H4 (cell line): ENCODE data around the gene SPATA6L. TPM values are rescaled to one million over a fixed set of nuclear protein-coding genes. Genes with fewer than 3 reads are reported as not detected.

ENCODE experiments used
- DNase-seq: peaks from one replicate; pipeline ENCODE4 v3.0.0-alpha.2; 2015; ENCODE audit warnings: low spot score
- total RNA-seq: library from RNA; depleted of rRNA; stranded (reverse); fragments of >200 nt; shearing (Covaris generic); gene quantifications from 2 replicates; pipeline ENCODE4 v1.2.3, GENCODE V29; 2014

Gene SPATA6L
- total RNA-seq, 1 experiment from 2014 or later, result not detected

DNA sequence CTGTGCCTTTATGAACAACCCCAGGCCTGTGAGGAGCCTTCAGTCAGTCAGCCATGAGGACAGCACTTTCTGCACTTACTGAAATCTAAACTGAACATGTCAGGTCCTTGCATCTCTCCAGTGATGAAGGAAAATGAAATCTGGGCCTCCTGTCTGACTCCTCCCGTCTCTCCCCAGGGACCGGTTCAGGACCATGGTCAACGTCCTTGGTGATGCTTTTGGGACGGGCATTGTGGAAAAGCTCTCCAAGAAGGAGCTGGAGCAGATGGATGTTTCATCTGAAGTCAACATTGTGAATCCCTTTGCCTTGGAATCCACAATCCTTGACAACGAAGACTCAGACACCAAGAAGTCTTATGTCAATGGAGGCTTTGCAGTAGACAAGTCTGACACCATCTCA lies 81.1 kb downstream of the SPATA6L start:
- DNase-seq, result no peak

DNA sequence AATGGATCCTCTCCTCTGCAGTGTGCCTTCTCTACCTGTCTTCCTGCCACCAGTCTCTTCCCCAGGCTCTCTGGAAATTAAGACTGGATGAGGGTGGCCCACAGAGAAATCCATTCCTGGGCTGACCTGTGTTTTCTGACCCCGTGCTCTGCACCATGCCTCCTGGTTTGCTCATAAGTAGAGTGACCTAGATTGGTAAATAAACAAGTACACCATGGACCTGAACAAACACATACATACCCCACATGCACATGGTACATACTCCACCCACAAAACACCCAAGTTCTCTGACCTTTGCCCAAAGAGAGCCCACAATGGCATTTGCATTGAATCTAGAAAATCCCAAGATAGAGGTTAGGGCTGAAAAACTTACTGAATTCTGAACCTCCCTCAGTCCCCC lies 81.6 kb downstream of the SPATA6L start:
- DNase-seq, result no peak

DNA sequence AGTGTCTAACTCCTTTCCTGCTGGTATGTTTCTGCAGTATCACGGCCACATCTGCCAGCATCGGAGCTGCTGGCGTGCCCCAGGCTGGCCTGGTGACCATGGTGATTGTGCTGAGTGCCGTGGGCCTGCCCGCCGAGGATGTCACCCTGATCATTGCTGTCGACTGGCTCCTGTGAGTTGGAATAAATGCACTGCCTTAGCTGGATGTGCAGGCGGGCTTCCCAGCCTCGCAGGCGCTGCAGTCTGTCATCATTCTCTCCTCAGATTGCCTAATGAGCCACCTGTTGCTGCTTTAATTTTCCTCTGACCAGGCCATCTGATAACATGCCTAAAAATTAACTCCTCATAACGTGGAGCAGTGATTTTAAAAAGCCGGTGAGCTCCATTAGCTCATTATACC lies 83.3 kb downstream of the SPATA6L start:
- DNase-seq, result no peak

DNA sequence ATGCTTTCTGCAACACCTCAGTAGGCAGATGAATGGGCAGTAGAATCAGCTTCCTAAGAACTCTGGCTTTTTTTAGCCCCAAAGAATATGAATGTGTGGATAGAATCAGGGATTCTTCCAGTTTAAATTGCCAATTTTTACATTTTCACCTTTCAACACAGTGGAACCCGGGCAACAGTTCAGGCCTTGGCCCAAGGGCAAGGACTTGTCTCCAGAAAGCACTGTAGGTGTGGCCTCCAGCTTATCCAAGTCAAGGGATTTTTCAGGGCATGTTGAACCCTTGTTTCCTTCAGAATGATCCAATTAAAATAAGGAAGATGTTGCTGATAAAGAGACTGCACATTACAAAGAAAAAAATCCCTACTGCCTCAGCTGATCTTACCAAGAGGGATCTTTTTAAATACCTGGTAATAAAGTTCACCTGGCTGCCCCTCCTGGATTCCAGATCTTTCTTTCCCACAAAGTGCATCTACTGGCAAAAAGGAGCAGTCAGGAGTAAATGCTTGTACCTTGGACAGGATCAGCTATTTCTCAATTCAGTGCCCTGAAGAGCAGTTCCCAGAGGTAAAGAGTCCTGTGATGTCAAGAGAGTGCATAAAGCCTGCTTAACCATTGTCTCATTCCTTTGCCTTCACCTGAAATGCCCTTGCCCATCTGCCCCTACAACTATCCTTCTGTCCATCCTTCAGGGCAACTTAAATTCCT lies 84.3 kb downstream of the SPATA6L start:
- DNase-seq, result no peak

DNA sequence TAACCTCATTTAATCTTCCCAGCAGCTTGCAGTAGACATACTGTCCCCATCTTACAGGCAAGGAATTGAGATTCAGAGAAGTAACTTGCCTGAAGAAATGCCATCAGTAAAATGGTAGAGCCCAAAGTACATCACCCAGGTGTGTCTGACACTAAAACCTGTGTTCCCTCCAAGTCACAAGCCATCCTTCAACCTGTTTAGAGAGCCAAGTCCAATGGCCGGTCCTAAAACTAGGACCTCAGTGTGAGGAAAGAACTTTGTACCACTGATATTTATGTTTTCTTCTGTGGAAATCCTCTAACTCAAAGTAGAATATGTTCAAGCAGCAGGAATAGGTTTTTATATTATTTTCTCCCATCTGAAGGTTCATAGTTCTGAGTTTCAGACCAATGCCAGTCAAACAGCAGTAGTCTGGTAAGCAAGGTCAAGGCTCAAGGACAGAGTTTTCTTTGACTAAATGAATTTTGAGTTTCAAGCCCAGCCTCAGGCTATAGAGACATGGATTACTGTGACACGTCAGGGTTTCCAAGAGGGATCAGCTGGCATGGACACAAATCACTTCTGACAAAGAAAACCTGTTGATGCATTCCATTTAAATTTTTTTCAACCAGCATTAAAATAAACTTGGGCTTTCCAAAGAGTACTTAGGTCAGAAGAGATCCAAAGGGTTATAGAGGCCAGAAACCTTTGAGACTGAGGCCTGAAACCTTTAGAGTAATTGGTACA lies 85.1 kb downstream of the SPATA6L start:
- no peak for DNase-seq

DNA sequence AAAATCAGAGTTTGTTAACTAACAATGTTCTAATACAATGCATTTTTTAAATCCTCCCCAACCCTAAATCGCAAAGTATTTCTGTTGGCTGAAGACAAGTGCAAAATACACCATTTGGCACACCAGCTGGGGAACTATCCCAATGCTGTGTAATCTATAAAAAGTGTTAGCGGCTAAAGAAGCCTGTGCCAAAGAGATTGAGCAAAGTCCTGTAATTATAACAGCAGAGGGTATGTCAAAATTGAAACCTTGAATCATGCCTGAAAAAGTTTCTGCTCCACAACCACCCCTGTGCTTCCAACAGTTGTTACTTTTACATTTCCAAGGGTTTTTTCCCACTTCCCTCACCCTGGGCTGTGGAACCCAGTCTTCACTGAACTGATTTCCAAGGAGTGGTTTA lies 87.3 kb downstream of the SPATA6L start:
- DNase-seq, result no peak

DNA sequence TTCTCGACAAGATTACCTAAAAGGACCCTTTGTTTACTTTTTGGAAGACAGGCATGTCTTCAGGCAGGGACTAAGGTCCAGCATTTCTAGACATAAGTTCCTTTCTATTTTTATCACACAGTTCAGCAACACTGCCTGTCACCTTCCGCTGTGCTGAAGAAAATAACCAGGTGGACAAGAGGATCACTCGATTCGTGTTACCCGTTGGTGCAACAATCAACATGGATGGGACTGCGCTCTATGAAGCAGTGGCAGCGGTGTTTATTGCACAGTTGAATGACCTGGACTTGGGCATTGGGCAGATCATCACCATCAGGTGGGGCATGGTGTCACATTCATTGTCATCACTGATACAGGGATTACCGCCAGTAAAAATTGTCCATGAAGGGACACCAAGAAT lies 89.8 kb downstream of the SPATA6L start:
- DNase-seq, result no peak

DNA sequence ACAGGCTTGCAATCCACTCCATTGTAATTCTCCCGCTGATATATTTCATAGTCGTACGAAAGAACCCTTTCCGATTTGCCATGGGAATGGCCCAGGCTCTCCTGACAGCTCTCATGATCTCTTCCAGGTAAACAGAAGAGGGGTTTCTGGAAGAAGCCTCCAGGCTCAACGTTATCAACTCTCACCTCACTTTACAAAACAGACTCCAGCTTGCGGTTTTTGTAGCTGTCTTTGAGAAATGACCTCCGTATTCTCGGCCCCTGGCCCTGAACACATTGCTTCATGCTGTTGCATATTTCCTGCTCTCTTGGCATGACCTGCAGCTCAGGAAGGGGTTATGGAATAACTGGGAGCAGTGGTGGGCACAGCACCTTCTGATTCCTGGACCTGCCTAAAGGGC lies 90.3 kb downstream of the SPATA6L start:
- no peak for DNase-seq

DNA sequence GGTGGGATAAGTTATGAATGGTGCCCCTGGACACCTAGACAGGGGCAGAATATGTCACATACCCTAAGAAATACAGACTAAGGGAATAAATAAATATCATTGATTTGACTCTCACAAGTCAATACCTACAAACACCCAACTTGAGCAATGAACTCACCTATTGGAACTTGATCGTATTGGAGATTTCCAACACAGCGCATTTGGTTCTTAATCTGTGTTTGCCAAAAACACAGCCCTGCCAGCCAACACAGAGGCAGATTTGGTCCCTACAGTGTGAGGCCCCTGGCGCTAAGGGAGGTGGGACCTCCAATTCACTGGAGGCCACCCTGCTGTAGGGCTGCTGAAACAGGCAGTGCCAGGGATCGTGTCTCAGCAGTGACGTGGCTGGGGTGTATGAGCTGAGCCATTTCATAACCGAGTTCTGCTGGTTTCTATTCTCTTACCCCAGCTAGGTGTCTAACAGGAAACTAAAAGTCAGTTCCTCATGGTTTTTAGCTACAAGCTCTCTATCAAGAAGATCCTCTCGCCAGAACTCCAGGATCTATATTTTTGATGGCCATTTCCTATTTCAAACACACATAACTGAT lies 91.5 kb downstream of the SPATA6L start:
- no peak for DNase-seq

DNA sequence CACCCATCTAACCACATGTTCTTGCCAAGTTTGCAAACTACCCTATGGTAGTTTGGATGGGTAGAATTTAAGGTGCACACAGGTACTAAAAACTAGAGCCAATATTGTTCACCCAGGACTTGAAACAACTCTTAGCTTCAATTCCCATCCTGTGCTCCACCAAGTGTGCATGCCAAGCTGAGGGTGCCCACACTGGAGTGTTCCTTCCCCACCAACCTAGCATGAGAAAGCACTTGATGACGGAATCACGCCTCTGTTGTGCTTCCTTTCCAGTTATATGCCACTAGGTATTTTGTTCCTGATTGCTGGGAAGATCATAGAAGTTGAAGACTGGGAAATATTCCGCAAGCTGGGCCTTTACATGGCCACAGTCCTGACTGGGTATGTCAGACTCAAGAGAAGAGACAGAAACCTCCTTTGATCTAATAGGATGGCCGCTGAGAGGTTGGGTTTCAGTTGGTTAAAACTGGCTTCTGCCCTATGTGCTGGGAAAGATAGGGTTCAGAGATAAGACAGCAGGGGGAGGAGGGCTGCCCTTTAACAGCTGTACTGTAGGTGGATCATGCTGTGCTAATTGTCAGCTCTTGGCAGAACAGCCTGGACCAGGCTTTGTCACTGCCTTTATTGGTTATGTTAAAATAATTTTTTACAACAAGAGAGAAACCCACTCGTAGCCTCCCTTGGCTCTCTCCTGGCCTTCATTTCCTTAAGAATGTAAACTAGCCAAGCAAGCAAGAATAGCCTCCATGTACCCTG lies 92.5 kb downstream of the SPATA6L start:
- DNase-seq, result no peak

DNA sequence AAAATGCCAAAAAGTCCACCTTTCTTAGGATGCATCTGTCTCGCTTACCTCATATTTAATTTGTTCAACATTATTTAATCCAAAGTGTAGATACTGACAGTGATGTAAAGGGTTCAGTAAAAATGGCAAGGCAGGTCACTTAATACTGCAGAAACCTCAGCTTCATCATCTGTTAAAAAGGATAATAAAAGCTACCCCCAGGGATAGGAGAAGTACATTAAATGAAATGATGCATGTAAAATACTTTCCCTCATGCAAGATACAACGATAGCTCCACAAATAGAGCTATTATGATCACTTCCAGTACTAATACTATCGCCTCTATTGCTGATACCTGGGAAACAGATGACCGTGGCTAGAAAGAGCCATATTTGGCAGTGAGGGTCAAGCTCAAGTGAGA lies 93.1 kb downstream of the SPATA6L start:
- no peak for DNase-seq

DNA sequence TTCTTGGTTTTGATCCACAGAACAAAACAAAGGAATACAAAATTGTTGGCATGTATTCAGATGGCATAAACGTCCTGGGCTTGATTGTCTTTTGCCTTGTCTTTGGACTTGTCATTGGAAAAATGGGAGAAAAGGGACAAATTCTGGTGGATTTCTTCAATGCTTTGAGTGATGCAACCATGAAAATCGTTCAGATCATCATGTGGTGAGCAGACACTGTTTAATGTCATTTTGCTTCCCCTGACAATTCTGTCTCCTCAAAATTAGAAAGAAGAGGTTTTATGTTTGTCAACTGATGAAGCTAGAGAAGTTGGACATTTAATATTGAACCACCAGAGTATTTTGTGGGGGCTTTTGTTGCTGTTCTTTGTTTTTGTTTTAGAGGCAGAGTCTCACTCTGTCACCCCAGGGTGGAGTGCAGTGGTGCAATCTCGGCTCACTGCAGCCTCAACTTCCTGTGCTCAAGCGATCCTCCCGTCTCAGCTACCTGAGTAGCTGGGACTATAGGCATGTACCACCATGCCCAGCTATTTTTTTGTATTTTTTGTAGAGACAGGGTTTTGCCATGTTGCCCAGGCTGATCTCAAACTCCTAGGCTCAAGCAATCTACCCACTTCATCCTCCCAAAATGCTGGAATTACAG lies 94.0 kb downstream of the SPATA6L start:
- DNase-seq, result no peak

DNA sequence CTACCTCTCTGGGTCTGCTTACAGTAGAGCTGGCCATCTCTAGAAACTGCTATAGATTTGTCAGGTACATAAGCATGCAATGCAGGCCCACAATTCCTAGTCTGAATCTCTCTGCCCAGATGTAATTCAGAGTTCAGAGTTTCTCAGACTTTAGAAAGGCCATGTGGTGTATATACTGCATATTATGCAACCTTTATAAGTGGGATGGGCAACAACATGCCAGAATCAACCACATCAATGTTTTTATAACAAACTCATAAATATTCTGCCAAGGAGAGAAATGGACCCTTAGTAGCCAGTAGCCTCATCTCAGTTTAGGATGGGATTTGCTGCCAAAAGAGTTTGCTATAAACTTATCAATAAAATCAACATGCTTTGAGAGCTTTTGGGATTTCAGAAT lies 97.2 kb downstream of the SPATA6L start:
- no peak for DNase-seq

DNA sequence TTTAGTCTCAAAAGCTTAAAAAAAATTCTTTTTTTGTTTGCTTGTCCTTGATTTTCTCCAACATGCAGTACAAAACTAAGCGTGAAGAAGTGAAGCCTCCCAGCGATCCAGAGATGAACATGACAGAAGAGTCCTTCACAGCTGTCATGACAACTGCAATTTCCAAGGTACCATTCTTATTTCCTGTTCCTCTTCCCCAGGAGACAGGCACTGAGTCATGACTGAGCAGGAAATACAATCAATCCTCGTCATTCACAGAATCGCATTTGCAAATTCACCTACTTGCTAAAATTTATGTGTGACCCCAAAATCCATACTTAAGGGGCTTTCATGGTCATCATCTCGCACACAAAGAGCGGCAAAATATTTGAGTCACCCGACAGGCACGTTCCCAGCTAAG lies 98.7 kb downstream of the SPATA6L start:
- DNase-seq, result no peak

DNA sequence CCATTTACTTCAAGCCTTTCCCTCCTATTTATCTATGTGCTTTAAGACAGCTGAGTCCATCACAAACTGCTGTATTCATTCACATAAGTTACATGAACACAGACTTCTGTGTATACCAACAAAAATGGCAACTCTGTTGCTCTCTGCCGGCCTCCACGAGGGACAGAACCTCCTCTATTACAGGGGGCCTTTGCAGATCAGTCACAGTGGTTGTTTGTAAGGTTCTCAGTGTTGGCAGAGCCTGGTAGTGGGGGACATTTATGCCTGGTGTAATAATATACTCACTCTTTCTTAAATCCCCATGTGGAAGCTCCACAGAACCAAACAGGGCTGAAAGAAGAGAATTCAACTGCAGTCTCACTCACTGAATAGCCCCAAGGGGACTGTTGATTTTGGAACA lies 99.5 kb downstream of the SPATA6L start:
- no peak for DNase-seq

DNA sequence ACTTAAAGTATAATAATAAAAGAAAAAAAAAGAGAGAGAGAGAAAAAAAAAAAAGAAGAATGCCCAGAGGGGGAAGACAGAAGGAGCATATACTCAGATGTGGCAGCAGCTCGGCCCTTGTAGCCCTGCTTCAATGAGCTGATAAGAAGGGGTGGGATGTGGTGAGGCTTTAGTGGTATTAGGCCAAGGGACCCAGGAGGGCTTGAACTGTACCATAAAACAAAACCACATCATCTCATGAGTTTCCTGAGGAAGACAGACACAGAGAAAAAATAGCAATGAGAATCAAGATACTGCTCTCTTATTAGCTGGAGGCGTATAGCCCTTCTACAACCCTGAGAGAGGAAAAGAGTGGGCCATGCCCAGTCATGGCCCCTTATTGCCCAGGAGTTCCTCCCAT lies 103.2 kb downstream of the SPATA6L start:
- DNase-seq, result no peak

DNA sequence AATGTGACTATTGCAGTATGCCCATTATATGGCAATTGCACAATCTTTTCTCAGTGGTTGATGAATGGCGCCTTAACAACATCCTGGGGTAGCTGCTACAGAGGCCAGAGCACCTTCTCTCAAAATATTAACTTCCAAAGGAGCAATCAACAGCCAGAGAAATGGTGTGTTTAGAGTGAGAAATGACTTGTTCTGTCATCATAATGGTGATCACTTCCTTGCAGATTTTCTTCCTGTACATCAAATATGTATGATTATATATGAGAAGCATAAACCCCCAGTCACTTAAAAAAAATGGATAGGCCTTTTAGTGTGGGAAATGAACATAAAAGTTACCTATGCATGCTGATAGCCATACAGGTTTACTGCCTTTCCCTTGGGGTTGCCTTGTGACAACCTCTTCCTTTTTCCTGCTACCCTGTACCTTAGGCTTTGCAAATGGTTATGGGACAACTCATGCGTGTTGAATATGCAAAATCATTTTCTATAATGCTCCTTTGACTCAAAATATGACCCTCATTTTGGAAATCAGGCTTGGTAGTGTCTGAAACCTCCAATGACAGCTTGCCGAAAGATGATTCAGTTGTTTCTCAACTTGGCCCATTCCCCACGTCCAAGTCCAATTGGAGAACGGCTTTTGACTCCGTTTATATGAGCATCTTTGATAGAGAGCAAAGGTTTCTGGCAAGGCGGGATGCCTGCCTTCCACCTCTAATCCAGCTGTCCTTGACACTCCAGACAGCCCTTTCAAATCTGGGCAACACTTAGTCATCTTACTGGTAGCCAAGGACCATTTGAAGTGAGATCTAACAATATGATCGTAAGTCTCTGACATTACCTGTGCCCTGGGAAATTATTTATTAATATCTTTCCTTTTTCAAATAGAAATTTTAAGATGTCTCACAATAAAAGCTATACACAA lies 106.8 kb downstream of the SPATA6L start:
- DNase-seq, result no peak

DNA sequence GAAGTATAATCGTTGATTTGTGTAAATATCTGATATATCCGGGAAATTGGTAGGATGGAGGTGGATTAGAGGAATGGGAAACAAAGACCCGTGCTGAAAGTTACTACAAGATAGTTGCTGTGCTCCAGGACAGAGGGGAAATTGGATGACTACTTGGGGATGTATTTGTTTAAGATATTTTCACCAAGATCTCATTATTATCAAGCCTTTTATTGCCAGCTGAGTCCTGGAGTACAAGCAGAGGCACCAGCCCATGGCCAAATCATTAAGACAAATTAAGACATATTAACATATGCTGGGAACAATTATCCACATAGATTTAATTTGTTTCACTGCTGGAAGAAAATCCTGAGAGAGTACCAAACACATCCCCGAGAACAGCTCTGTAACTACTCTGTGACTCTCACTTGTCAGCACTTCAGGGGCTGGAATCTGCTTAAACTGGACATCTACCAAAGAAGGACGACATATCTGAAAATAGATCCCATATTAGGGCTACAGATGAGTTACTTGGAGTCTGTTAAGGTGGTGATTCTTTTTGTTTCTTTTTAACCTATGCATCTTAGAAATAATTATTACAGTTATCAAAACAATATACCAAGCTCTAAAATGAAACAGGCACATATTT lies 107.8 kb downstream of the SPATA6L start:
- DNase-seq, result no peak

DNA sequence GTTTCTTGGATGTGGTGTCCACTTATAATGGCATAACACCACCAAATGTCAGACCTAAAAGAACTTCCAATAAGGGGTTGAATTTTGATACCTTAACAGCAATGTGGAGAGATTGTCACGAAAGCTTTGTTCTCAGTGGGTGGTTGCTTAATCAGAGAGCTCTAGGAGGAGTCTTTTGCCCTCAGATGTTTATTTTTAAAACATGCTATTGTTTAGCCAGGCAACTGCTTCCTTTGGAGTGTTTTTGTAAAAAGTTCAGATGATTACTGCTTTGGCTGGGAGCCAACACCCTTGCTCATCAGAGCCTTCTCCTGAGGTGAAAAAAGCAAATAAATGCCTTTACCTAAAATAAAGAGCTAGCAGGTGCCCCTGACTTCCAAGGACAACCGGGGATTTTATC lies 111.0 kb downstream of the SPATA6L start:
- DNase-seq, result peak; percentile 30

DNA sequence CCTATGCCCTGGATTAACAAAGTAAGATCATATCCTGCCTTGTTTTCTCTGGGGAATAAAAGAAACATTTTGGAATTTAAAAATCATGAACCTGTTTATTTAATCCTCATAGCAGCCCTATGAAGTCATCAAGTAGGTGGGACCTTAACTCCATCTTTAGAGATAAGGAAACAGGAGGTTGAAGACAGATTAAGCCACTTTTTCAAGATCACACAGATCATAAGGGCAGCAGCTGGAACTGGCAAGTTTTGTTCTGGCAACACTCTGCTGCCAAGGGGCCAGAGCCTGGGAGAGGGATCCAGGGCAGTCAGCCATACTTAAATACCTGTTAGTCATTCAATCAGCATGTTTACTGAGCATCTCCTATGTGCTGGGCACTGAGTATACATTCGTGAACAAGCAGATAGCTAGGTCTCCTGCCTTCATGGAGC lies 112.3 kb downstream of the SPATA6L start:
- DNase-seq, result peak; percentile 13
